Inflammatory macrophage treated with lipopolysaccharide for 4 hours (primary cell): ENCODE data around the gene TAGLN.

Experiments
- DNase-seq: peaks from one replicate; pipeline ENCODE4 v3.0.0-alpha.2; 2020

TAGLN gene

DNA sequence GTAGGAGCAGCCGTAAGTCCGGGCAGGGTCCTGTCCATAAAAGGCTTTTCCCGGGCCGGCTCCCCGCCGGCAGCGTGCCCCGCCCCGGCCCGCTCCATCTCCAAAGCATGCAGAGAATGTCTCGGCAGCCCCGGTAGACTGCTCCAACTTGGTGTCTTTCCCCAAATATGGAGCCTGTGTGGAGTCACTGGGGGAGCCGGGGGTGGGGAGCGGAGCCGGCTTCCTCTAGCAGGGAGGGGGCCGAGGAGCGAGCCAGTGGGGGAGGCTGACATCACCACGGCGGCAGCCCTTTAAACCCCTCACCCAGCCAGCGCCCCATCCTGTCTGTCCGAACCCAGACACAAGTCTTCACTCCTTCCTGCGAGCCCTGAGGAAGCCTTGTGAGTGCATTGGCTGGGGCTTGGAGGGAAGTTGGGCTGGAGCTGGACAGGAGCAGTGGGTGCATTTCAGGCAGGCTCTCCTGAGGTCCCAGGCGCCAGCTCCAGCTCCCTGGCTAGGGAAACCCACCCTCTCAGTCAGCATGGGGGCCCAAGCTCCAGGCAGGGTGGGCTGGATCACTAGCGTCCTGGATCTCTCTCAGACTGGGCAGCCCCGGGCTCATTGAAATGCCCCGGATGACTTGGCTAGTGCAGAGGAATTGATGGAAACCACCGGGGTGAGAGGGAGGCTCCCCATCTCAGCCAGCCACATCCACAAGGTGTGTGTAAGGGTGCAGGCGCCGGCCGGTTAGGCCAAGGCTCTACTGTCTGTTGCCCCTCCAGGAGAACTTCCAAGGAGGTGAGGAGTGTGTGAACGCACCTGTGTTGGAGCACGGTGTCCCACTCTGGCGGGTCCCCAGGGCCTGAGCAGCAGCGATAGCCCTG, at the start of gene TAGLN:
TAGLN (plus strand) TSS at position 318 of the 863 bp plus-strand sequence. CDS start 3,644 bp downstream, outside the sequence.
- DNase-seq: no peak

DNA sequence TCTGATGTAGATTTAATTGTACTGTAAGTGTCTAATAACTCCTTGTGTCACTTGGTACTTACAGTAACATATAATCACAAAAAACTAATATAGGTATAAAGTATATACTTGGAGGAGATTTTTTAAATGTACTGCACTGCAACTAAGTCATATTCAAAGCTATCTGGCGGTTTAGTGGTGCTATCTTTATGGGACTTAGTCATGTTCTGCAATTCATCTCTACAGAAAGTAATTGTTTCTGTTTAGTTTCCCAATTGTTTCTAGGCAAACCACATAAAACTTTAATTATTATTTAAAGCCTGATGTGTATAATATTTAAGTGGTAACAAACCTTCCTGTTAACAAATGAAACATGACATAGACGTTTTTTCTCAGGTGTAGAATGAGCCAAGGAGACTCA, 47.1 kb upstream of the TAGLN start:
- DNase-seq: no peak

DNA sequence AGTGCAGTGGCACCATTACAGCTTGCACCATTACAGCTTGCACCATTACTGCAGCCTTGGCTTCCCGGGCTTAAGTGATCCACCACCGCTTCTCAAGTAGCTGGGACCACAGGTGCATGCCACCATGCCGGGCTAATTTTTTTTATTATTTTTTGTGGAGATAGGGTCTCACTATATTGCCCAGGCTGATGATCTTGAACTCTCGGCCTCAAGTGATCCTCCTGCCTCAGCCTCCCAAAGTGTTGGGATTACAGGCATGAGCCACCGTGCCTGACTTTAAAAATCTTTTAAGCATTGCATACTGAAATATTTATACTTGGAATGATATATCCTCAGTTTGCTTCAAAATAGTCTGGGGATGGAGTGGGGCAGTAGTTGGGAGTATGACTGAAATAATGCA, 44.7 kb upstream of the TAGLN start:
- no peak for DNase-seq

DNA sequence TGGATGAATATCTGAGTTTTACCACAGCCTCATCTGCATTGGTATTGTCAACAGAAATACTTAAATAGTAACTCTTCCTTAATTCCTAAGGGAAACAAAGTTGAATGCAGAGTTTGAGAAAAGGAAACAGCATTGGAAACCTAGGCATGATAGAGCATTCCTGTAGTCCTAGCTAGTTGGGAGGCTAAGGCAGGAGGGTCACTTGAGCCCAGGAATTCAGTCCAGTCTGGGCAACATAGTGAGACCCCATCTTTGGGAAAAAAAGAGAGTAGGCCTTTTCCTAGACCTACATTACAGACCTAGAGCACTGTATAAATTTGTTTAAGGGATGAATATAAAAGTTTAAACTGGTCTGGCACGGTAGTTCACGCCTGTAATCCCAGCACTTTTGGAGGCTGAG, 41.7 kb upstream of the TAGLN start:
- no peak for DNase-seq

DNA sequence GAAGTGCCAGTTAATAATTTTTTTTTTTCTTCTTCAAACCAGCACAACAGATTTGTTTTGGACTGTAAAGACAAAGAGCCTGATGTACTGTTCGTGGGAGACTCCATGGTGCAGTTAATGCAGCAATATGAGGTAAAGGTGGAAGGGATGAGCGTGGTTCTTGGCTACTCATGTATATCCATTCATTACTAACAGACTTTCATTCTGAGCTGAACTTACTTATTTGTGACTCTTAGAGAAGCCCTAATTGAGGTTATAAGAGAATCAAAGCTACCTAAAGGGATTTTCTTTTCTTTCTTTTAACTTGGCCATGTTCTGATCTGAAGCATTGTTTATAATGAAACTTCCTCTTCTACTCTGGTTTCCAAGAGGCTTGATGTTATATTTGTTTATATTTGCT, 39.3 kb upstream of the TAGLN start:
- DNase-seq: no peak

DNA sequence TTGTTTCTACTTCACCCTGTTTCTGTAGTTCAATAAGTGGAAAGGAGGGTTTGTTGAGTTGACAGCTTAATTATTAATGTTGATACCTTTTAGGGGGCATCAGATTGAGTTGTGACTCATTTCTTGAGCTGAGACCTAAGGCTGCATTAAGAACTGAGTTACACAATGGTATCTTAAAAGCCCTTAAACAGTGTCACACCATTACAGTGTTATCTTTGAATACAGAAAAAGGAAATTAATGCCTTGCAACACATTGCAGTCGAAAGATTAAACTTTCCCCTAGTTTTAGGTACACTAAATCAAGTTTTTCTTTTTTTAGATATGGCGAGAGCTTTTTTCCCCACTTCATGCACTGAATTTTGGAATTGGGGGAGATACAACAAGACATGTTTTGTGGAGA, 38.3 kb upstream of the TAGLN start:
- no peak for DNase-seq

DNA sequence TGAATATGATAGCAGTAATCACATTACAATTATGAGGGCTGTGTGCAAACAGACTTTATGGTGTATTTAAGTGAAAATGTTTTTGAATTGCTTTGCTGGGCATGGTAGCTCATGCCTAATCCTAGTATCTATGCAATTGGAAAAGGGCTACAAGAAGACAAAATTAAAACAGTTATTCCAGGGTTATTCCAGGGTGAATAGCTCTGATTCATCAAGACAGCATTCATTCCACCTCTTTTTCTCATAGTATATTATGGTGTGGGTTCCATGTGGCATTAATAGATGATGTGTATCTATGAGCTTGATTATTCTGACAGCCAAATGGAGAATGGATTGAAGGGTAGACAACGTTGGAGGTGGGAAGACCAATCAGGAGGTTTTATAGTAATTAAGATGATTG, 32.7 kb upstream of the TAGLN start:
- DNase-seq: no peak

DNA sequence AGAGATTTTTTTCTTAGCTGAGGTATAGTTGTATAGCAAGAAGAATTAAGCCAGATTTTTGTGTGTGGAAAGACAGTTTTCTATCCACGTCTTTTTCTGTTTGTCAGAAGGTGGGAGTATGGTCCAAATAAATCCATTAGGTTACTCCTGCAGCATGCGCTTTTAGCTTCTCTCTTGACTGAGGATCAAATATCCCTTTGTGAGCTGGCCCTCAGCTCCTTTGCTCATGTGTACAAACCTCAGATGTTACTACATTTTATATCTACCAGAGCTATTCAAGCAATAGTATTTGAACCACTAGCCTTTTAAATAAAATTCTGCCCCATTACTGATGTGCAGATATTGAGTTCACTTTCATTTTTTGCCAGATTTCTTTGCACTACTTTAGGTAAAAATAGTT, 29.4 kb upstream of the TAGLN start:
- no peak for DNase-seq

DNA sequence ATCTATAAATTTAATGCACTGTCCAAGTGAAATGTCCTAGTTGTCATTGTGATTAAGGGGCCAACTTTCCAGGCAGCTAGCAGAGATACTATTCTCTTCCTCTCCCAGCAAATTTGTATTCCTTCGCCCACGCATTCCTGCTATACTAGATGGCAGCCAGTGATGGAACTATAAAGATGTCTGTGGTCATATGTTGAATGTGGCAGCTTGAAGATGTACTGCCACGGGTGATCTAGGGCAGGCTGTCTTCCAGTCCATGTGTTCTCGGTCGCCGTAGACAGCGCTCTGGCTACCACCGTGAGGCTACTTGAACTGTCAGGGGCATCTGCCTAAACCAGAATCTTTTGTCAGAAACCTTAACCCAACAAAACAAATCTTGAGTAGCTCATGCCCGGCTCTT, 29.0 kb upstream of the TAGLN start:
- DNase-seq: no peak

DNA sequence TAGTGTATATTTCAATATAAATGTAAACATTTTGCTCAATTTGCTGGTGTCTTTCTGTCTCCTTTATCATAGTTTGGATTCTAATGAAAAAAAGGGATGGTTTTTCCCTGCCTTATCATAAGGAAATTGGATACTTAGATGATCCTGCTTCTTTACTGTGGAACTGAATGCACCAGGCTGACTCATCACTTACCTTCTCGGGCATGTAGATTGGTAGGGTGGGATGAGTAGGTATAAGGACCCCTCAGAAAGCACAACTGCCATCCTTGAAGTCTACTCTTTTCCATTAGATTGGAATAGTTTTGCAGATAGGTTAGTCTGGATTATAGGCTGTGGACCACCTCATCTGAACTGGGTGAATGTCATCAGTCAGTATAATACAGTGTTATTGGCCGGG, 28.2 kb upstream of the TAGLN start:
- no peak for DNase-seq

DNA sequence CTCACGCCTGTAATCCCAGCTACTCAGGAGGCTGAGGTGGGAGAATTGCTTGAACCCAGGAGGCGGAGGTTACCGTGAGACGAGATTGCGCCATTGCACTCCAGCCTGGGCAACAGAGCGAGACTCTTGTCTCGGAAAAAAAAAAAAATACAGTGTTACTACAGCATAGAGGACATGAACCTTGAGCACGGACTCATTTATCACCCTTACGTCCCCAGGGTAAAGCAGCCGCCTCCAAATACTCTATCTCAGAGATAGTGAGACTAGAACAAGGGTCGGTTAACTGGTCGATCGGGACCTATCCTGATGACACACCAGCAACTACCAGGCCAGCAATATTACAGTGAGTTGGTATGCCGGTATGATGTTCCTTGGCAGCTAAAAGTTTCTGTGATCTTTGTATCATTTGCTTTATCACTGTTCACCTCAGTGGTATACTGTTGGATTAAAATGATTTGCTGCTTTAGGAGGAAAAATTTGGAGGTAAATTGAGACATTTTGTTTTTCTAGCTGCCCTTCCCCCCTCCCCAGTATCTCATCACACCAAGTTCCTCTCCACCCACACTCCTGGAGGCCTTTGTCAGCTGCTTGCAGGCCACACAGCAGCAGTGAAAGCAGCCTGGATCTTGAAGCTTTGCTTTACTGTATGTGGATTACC, 27.6 kb upstream of the TAGLN start:
- peak; percentile 91 for DNase-seq

DNA sequence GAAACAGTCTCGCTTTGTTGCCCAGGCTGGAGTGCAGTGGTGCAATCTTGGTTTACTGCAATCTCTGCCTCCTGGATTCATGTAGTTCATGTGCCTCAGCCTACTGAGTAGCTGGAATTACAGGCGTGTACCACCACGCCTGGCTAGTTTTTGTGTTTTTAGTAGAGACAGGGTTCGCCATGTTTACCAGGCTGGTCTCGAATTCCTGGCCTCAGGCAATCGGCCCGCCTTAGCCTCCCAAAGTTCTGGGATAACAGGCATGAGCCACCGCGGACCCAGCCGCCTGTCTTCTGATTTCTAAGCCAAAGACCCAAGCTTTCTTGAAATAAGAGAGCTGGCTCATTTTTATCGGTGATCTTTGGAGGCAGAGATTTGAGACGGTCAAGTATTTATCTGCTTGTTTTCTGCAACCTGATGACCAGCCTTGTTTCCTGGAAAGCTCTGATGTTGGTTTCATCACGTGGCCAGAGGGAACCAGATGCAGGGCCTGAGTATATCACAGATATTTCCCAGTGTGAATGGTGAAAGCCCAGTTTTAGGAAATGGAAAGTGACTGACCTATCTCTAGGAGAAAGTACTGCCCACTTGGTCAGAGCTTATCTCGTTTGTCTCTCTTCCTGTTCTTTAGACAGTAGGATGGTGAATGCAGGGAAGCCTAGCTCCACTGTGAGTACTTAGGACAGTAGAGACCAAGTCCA, 26.3 kb upstream of the TAGLN start:
- peak; percentile 93 for DNase-seq

DNA sequence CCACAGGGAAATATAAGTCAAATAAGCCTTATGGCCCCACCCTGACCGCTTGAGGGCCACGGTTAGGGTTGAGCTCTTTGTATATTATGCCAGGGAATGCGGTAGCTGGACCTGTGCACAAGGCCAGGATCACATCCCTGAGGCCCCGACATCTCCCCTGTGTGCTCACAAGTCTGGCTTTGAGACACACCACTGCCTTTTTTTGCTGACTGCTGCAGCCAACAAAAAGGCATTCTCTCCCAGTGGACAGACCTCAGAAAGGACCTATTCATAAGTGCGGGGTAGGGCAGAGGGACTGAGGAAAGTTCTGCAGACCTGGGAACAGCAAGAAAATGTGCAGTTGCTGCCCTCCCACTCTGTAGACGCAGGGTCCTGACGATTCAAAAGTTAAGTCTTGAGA, 24.1 kb upstream of the TAGLN start:
- no peak for DNase-seq

DNA sequence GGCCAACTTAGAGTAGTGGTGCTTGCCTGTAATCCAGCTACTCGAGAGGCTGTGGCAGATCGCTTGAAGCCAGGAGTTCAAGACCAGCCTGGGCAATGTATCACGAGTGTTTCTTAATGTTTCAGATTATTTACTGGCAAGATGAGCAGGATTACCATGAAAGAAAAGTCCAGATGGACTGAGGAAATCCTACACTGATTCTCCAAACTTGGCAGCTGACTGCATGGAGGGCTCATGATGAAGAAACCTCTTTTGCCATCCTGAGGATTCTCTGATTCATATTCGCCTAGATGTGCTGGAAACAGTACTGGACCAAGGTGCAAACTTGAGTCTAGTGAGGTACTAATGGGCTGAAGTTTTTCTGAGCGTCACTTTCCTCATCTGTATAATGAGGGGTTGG, 23.4 kb upstream of the TAGLN start:
- DNase-seq: no peak

DNA sequence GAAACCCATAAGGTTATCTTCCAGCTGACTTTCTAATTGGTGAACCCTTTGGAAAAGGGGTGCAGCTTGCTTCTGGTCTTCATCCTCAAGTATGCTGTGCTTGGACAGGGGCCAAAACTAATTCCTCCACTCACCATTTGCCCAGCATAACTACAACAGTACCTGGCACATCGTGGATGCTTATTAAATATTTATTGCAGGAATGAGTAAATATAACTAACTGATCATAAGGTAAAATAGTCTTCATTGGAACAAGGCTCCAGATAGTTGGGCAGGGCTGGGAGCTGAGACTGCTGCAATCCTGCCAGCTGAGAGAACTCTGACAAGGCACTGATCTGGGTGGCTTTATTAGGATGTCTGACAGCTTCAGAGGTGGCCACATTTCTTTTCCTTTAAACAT, 23.0 kb upstream of the TAGLN start:
- DNase-seq: no peak

DNA sequence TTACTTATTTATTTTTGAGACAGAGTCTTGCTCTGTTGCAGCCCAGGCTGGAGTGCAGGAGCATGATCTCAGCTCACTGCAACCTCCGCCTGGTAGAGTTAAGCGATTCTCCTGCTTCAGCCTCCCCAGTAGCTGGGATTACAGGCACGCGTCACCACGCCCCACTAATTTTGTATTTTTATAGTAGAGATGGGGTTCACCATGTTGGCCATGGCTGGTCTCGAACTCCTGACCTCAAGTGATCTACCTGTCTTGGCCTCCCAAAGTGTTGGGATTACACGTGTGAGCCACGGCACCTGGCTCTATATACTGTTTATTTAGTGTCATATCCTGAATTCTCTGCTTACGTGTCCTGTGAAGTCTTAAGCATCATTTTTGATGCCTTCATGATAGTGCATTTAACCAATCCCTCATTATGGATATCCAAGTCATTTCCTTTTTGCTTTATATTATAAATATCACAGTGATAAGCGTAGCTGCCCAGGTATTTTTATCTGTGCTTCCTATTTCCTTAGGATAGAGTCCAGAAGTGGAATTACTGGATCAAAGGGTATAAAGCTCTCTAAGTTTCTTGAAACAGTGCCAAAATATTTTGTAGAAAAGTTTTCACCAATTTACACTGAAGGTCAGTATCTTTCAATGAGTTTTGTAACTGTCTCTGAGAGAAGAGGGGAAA, 21.5 kb upstream of the TAGLN start:
- no peak for DNase-seq

DNA sequence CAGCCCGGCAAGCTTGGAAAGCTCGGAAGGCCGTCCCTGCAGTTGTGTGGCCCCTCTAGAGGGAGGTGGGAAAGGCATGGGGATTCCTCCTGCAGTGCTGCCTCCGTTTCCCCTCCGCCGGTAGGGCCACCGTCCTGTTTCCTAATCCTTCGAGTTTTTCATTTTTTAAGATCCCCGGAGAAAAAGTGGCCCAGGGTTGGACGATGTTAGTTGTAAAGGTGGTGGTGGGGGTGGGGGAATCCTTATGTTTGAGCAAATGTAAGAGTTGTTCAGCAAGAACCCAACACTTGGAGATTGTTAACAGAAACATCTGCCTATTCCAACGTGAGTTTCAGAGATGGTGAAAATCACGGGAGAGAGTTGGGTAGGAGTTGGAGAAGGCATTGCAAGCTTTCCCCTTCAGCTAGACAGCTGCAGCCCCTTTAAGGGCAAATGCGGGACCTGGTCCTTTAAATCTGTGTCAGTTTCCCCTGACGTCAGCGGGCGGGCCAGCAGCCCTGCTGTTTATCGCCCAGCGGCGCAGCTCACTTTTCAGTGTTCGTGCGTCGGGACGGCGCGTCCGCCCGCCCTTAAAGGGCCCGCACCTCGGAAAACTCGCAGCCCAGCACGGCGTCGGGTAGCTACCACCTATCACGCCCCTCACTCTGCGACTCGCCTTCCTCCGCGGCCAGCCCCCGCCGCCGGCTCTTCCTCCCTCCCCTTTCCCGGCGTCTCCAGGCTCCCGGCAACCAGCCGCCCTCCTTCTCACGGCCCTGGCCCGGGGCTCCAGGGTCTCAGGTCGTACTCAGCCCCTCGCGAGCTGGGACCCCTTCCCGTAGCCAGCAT, 20.7 kb upstream of the TAGLN start, which contains the start of gene SIDT2:
SIDT2 (plus strand) TSS at position 534 of the 825 bp plus-strand sequence. CDS start 521 bp downstream, outside the sequence.
- peak; percentile 92 for DNase-seq

DNA sequence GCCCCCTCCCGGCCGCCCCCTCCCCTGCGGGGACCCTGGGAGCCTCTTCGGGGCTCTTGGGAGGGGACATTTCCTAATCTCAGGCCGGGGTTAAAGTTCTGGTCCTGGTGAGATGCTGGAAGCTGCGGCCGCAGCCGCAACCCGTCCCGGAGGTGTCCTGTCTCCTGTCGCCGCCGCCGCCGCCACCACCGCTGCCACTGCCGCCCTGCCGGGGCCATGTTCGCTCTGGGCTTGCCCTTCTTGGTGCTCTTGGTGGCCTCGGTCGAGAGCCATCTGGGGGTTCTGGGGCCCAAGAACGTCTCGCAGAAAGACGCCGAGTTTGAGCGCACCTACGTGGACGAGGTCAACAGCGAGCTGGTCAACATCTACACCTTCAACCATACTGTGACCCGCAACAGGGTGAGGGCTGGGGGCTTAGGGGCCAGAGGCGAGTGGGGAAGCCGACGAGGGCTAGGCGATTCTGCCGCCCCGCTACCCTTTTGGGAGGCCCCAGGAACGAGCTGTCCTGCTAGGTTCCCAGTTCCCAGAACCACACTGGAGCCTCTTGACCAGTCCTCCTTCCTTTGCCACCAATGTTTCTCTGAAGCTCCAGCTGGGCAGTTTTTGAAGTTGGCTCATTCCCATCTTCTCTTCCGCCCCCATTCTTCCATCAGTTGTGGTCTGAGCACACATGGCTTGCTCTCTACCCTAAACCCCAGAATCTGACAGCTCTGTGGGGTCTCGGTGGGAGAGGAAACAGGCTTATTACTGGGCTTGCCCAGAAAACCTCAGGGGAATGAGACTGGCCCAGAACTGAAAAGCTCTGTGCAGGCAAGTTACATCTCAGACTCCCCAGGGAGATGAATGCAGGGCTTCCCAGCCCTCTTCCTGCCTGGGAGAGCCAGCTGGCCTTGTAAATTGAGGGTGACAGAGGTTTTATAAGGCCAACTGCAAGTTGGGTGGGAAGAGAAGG, 19.8 kb upstream of the TAGLN start:
- peak; percentile 23 for DNase-seq

DNA sequence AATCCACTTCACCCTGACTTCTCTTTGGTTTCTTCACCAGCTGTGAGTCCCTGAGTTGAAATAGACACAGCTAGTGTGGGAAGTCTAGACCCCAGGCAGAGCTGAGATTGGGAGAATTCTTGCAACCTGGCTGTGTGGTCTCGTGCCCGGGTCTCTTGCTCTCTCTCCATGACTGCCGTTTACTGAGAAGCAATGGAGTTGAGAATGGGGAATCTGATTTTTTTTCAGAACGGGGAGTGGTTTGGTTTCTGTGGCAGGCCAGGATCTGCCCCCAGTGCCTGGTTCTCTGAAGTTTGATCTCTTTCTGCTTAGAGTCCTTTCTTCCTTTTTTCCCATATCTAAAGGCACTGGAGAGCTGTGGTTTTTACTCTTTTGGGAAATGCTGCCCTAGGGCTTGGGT, 19.1 kb upstream of the TAGLN start:
- peak; percentile 43 for DNase-seq

DNA sequence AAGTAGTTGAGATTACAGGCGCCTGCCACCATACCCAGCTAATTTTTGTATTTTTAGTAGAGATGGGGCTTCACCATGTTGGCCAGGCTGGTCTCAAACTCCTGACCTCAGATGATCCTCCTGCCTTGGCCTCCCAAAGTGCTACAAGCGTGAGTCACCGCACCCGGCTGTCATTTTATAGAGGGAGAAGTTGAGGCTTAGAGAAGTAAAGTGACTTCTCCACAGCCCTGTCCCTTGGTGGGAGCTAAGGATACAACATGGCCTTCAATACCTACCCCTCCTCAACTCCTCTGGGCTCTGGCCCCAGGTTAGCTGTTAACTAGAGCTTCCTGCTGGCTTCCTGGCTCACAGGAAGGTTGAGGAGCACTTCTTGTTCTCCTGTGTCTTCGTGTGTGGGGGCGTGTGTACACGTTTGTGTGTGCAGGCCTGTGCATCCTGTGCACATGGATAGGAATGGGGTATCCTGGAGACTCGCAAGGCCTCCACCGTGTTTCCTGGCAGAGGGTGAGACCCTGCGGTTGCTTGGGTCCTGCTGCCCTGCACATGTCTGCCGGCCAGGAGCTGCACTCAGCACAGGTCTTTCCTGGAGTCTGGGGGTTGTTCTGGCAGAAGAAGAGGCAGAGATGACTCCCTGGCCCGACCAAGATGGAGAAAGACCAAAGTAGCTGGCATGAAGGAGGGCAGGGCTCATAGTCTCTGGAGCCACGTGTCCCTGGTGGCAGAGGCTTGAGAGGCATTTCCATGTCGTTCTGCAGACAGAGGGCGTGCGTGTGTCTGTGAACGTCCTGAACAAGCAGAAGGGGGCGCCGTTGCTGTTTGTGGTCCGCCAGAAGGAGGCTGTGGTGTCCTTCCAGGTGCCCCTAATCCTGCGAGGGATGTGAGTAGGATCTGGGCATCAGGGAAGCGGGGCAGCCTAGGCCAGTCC, 18.2 kb upstream of the TAGLN start:
- DNase-seq: peak; percentile 84
